HepG2 (cell line): ENCODE measurements around the gene IRX5. TPM values are rescaled to one million over a fixed set of nuclear protein-coding genes. Genes with fewer than 3 reads are reported as not detected.

Experiments
- ATAC-seq: fragments of 200-7000 bp; cut with Tn5 transposase; 3 replicates; pipeline ENCODE4 v1.9.1; 2020; ENCODE audit warnings: mild to moderate bottlenecking, moderate library complexity
- BruUV-seq: library from RNA; stranded (reverse); fragments of 400-500 nt; replicated peaks from 2 replicates; lab custom pipeline; 2021; lab: Mats Ljungman, UMichigan
- CTCF ChIA-PET: fragments of 300-600 bp; formaldehyde crosslinking; extraction: SDS; loops from one replicate; lab custom pipeline; 2021; ENCODE audit warnings: low total read pairs, inconsistent platforms, low intra/inter-chr PET ratio; lab: Yijun Ruan, JAX
- POLR2A ChIA-PET: fragments of 350-600 bp; sonication (Branson Sonifier 250); formaldehyde crosslinking; loops from one replicate; lab custom pipeline; 2020; ENCODE audit warnings: antibody characterized with exemption, inconsistent platforms; lab: Yijun Ruan, JAX
- DNase-seq: peaks from one replicate; pipeline ENCODE4 v3.0.0-alpha.2; 2015; ENCODE audit warnings: low spot score
- FAIRE-seq: peaks from 3 replicates; lab custom pipeline; 2011; peaks lifted over from hg19 to GRCh38; lab: Jason Lieb, UNC
- H2AFZ ChIP-seq: one replicate; pipeline ENCODE4 v1.6.1; 2011; ENCODE audit warnings: low read length, inconsistent platforms
- H3K27ac ChIP-seq: fragments of 300-600 bp; 3 replicates; pipeline ENCODE4 v1.8.0; 2011; ENCODE audit warnings: mixed run types, mild to moderate bottlenecking, mixed read lengths, low read length, inconsistent platforms; ENCODE audit not compliant: insufficient read depth; ENCODE audit errors: extremely low read length
- H3K27me3 ChIP-seq, 2 experiments: fragments of 200-600 bp in 1 of 2; 2 replicates in 1 of 2; 3 replicates in 1 of 2; pipeline versions ENCODE4 v1.6.0 to v1.8.0; 2011; ENCODE audit warnings: low read length in 2 of 2, mild to moderate bottlenecking in 2 of 2, moderate library complexity in 2 of 2, inconsistent platforms in 1 of 2; ENCODE audit not compliant: insufficient read depth in 2 of 2, control insufficient read depth in 1 of 2
- H3K36me3 ChIP-seq, 2 experiments: fragments of 200-600 bp in 1 of 2; replicated peaks in 1 of 2; 2 replicates in 1 of 2; 3 replicates in 1 of 2; pipeline versions ENCODE4 v1.5.1 to v1.8.0; 2011; ENCODE audit warnings: low read length in 2 of 2, inconsistent platforms in 1 of 2; ENCODE audit not compliant: insufficient read depth in 2 of 2, control insufficient read depth in 1 of 2
- H3K4me1 ChIP-seq: 2 replicates; pipeline ENCODE4 v1.5.1; 2012; ENCODE audit warnings: low read length, inconsistent platforms; ENCODE audit not compliant: insufficient read depth
- H3K4me2 ChIP-seq: 2 replicates; pipeline ENCODE4 v1.6.0; 2011; ENCODE audit warnings: low read depth, low read length, inconsistent platforms
- H3K4me3 ChIP-seq, 3 experiments: fragments of 200-600 bp in 1 of 3; sonication (generic), shearing (Covaris generic) in 1 of 3; replicated peaks in 1 of 3; 2 replicates each; pipeline ENCODE4 v1.5.1; 2011 to 2016; ENCODE audit warnings: low read length in 3 of 3, inconsistent platforms in 2 of 3, low read depth in 2 of 3, mild to moderate bottlenecking in 2 of 3, control low read depth in 1 of 3, mixed read lengths in 1 of 3; ENCODE audit not compliant: insufficient read depth in 1 of 3
- H3K79me2 ChIP-seq: one replicate; pipeline ENCODE4 v1.6.1; 2011; ENCODE audit warnings: low read length, inconsistent platforms; ENCODE audit not compliant: insufficient read depth
- H3K9ac ChIP-seq: 2 replicates; pipeline ENCODE4 v1.6.0; 2011; ENCODE audit warnings: mild to moderate bottlenecking, low read depth, low read length, inconsistent platforms; ENCODE audit not compliant: insufficient read depth
- H3K9me3 ChIP-seq: 2 replicates; pipeline ENCODE4 v1.5.1; 2012; ENCODE audit warnings: mild to moderate bottlenecking, low read length
- H4K20me1 ChIP-seq: 2 replicates; pipeline ENCODE4 v1.6.0; 2011; ENCODE audit warnings: inconsistent platforms, mild to moderate bottlenecking, low read length, moderate library complexity; ENCODE audit not compliant: insufficient read depth
- ZNF12 ChIP-seq: sonication (generic); formaldehyde crosslinking; IDR thresholded peaks from 2 replicates; pipeline ENCODE4 v1.5.0; 2020; ENCODE audit warnings: missing genetic modification reagents
- ZNF329 ChIP-seq: sonication (generic); formaldehyde crosslinking; IDR thresholded peaks from 2 replicates; pipeline ENCODE4 v1.9.0; 2021; ENCODE audit warnings: low read depth, mild to moderate bottlenecking, missing genetic modification reagents
- ZNF577 ChIP-seq: sonication (generic); formaldehyde crosslinking; IDR thresholded peaks from 2 replicates; pipeline ENCODE4 v1.4.0; 2020; ENCODE audit warnings: mild to moderate bottlenecking, low read depth, missing genetic modification reagents, borderline replicate concordance
- WGBS: methylation state at CpG from one replicate; pipeline ENCODE4 v1.1.6; 2017; ENCODE audit warnings: low lambda C conversion rate; 5-methylcytosine and 5-hydroxymethylcytosine counted together
- in situ Hi-C: cut with HindIII; loops from 2 replicates; pipeline ENCODE4 v1.10.0; 2017; ENCODE audit warnings: low pct_unique_long_range_greater_than_20kb; ENCODE audit not compliant: extremely low pct_ligation_motif_present
- intact Hi-C: fragments of 100-400 bp; cut with micrococcal nuclease; formaldehyde crosslinking; loops from one replicate; pipeline ENCODE4 v1.10.0; 2022; ENCODE audit not compliant: unreplicated experiment
- polyA plus RNA-seq, 8 experiments: library from polyadenylated mRNA; depleted of rRNA in 3 of 8; stranded (reverse) in 7 of 8; unstranded in 1 of 8; fragments of >200 nt; fragmentation: Illumina TruSeq in 4 of 8; extraction: Trizol in 4 of 8; gene quantifications; 2 replicates each; pipeline versions ENCODE4 v1.2.1 to v1.2.3, GENCODE V29; 2011 to 2016; ENCODE audit warnings: low read depth in 4 of 8, missing spikeins in 1 of 8, mixed read lengths in 1 of 8; ENCODE audit not compliant: insufficient read depth in 1 of 8
- total RNA-seq, 5 experiments: library from RNA; depleted of rRNA; stranded (reverse); fragments of >200 nt; fragmentation: Illumina TruSeq; extraction: Trizol; gene quantifications; 2 replicates each; pipeline ENCODE4 v1.2.3, GENCODE V29; 2016; ENCODE audit warnings: low read depth in 1 of 5
- TF ChIP-seq, protein P1 (sequence below): fragments of 450-650 bp; IDR thresholded peaks from 2 replicates; pipeline ENCODE4 v1.6.1; 2016

Gene IRX5
- total and polyA plus RNA-seq, 2 of the 13 experiments (the other 11 are each of a cell fraction or from before 2014, with no cell fraction given) = not detected

DNA sequence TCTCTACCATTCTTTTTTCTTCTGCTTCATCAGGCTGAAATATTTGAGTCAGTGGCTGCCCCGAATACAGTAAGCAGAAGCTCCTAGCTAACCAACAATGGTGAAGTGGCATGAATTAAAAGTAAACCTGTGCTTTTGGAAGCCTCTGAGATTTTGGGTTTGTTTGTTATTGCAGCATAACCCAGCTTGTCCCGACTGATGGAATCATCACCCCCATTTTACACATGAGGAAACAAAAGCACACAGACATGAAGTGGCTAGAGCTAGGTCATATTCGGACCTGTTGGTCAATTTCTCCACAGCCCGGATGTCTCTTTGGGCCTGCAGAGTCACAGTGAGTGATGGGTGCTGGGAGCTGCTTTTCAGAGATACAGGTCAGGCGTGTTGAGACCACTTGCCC lies 39.4 kb downstream of the IRX5 start:
- in situ Hi-C loops = no loop called here
- CTCF ChIA-PET = no interaction called here

DNA sequence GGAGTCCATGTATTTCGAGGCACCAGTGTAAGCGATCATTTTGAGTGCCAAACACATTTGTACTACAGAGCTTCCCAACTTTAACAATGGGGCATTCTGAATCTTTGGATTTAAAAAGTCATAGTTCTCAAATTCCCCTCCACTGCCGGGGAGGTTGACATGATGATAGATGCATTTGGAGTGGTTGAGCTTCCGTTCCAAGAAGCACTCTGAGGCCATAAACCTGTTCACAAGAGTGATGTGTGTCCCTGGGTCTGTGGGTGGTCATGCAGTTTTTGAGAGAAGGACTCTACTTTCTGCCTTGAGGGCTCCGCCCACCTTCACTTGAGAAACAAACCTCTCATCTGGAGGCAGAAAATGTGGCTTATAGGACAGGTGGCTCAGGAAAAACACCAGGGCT lies 43.7 kb downstream of the IRX5 start:
- WGBS = 0% methylated on average over 5 of the region's 5 CpGs
- in situ Hi-C loops (no loop called here), intact Hi-C loops (no loop called here)
- Histone ChIP-seq H3K27ac (no peak overlapping the region), H3K27me3 (peaks cover 0 to 5% of the 10 kb centered on the region in 2 experiments; a peak in 3 of 5 replicates), H2AFZ (no peak overlapping the region), H3K4me2 (no peak overlapping the region), H3K36me3 (no peaks in the 10 kb centered on the region), H3K79me2 (no peaks in the 10 kb centered on the region), H3K4me3 (no peak overlapping the region), H3K9ac (no peak overlapping the region), H4K20me1 (no peaks in the 10 kb centered on the region), H3K4me1 (no peaks in the 10 kb centered on the region), H3K9me3 (no peaks in the 10 kb centered on the region)
- no peak for ATAC-seq
- POLR2A ChIA-PET = no interaction called here
- no TSS peak for BruUV-seq
- FAIRE-seq = no peak
- DNase-seq = no peak
- CTCF ChIA-PET = no interaction called here
- TF ChIP-seq ZNF329 (no peak), ZNF577 (CRISPR knock-in tag) (no peak)
- TF ChIP-seq, all 625 proteins: peak for 0

More for the DNA sequence above, 39.4 kb downstream of the IRX5 start:
- peak; percentile 63 for TF ChIP-seq ZNF12 (CRISPR knock-in tag)
- TF ChIP-seq, protein P1, sequence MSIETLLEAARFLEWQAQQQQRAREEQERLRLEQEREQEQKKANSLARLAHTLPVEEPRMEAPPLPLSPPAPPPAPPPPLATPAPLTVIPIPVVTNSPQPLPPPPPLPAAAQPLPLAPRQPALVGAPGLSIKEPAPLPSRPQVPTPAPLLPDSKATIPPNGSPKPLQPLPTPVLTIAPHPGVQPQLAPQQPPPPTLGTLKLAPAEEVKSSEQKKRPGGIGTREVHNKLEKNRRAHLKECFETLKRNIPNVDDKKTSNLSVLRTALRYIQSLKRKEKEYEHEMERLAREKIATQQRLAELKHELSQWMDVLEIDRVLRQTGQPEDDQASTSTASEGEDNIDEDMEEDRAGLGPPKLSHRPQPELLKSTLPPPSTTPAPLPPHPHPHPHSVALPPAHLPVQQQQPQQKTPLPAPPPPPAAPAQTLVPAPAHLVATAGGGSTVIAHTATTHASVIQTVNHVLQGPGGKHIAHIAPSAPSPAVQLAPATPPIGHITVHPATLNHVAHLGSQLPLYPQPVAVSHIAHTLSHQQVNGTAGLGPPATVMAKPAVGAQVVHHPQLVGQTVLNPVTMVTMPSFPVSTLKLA = no peak
- no peaks in the 10 kb centered on the region for H3K9me3 ChIP-seq
- no peak overlapping the region for H3K4me3 ChIP-seq
- no peak overlapping the region for H3K27ac ChIP-seq
- DNase-seq (no peak), ATAC-seq (no peak), FAIRE-seq (no peak)
- H2AFZ ChIP-seq = no peak overlapping the region
- intact Hi-C loops = no loop called here
- H4K20me1 ChIP-seq = no peaks in the 10 kb centered on the region
- H3K79me2 ChIP-seq = no peaks in the 10 kb centered on the region
- H3K4me2 ChIP-seq = no peak overlapping the region
- WGBS = 19% methylated on average over 5 of the region's 5 CpGs
- no peaks in the 10 kb centered on the region for H3K4me1 ChIP-seq
- no peaks in the 10 kb centered on the region for H3K36me3 ChIP-seq
- POLR2A ChIA-PET = no interaction called here
- BruUV-seq = no TSS peak
- H3K9ac ChIP-seq = no peak overlapping the region
- no peaks in the 10 kb centered on the region; a peak in 2 of 5 replicates for H3K27me3 ChIP-seq
